GM21528 (cell line): ENCODE data around the gene PFDN4.
A peak's percentile ranks its signal among the peaks of the same experiment; 100 is the strongest.

ENCODE experiments used
- ATAC-seq: cut with Tn5 transposase; IDR thresholded peaks from one replicate; pipeline ENCODE4 v1.9.1; 2021; ENCODE audit warnings: mild to moderate bottlenecking, moderate library complexity; ENCODE audit not compliant: unreplicated experiment, low FRiP score

Gene PFDN4, protein sequence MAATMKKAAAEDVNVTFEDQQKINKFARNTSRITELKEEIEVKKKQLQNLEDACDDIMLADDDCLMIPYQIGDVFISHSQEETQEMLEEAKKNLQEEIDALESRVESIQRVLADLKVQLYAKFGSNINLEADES

GRCh38 chr20:54207743-54208547, at the start of gene PFDN4:
Gene PFDN4 (plus strand): TSS chr20:54208087. CDS start chr20:54208101, 14 bp downstream.
- peak; percentile 98 for ATAC-seq

- no peak for ATAC-seq
Measured at GRCh38 chr20:54158226-54158625, 49.7 kb upstream of the PFDN4 start.

GRCh38 chr20:54158856-54159418, 49.0 kb upstream of the PFDN4 start:
- ATAC-seq = no peak

GRCh38 chr20:54160065-54161007, 47.6 kb upstream of the PFDN4 start:
- ATAC-seq = no peak

- no peak for ATAC-seq
Measured at GRCh38 chr20:54161008-54161820, 46.7 kb upstream of the PFDN4 start.

DNA sequence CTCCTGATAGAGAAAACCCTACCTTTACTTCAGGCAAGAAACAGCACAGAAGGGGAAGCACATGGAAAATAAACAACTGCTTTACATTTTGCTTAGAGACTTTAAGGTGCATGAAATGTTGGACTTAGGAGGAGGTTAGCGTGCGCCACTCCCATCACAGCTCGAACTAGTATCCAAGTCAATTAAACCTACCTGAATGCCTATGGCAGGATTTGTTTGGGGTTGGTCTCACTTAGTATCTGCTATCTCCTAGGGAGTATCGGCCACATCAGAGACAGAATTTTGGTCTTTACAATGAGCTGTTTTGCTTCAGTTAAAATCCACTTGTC, 46.1 kb upstream of the PFDN4 start:
- no peak for ATAC-seq

- no peak for ATAC-seq
Measured at GRCh38 chr20:54162378-54163009, 45.4 kb upstream of the PFDN4 start.

- ATAC-seq = no peak
Measured at GRCh38 chr20:54163402-54163801, 44.5 kb upstream of the PFDN4 start.

- ATAC-seq = no peak
Measured at GRCh38 chr20:54165014-54165413, 42.9 kb upstream of the PFDN4 start.

- ATAC-seq = no peak
Measured at GRCh38 chr20:54165803-54166202, 42.1 kb upstream of the PFDN4 start.

- no peak for ATAC-seq
Measured at GRCh38 chr20:54166987-54167662, 40.8 kb upstream of the PFDN4 start.

GRCh38 chr20:54167909-54168872, 39.7 kb upstream of the PFDN4 start:
- no peak for ATAC-seq

DNA sequence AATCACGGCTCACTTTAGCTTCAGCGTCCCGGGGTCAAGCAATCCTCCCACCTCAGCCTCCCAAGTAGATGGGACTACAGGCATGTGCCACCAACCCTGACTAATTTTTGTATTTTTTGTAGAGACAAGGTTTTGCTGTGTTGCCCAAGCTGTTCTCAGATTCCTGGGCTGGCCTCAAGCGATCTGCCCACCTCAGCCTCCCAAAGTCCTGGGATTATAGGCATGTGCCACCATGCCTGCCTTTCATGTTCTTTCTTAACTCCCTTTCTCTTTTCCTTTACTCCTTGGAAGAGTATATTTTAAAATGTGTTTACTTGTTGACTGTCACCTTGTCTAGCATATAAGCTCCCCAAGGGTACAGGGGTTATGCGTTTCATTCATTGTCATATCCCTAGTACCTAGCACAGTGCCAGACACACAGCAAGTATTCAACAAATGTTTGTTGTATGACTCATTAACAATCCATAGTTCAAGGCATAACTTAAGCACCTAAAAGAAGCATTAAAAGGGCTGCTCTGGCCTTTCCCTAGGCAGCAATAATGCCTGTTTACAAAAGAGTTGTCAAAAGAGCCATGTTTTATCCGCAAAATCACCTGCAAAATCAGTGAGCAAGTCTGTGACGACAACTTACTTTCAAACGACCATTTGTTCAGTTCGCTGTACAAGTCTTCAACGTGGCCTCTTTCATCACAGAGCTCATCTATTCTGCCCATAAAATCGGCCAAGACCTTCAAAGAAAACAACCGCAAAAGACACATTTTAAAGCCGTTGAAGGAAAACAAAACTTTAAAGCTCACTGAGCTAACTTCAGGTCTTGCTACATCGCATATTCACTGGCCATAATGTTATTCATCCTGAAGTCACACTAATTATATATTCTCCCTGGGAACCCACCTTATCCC, 38.7 kb upstream of the PFDN4 start:
- ATAC-seq = no peak

DNA sequence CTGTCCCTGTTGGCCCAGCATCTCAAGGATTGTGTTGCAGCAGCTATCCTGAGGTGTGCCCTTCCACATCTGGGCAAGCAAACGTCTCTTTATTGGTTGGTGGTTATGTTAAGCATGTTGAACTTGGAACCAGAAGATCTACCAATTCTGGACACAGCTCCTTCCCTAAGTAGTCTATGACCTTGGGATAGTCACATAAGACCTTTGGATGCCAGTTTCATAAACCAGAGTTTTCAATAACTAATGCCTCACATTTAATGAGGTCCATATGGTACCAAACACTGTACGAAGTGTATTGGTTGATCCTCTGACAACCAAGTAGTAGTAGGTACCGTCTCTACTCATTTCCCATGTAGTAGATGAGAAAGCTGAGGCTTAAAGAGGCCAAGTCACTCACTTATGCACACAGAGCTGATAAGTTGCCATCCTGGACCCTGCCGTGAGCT, 37.8 kb upstream of the PFDN4 start:
- ATAC-seq = no peak

DNA sequence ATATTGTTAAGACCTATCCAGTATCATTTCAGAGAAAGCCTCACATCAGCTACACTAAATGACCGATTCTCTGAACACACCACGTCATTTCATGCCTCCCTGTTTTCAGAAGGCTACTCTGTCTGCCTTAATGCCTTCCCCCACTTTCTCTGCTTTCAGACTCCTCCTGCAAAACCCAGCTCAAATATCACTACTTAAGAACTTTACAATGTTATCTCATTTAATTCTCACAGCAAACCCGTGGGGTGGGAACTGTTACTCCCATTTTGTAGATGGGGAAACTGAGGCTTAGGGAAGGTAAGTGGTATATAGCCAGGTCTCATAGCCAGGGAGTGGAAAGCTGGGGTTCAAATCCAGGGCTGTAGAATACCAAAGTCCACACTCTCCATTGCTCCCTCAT, 36.9 kb upstream of the PFDN4 start:
- ATAC-seq = no peak

DNA sequence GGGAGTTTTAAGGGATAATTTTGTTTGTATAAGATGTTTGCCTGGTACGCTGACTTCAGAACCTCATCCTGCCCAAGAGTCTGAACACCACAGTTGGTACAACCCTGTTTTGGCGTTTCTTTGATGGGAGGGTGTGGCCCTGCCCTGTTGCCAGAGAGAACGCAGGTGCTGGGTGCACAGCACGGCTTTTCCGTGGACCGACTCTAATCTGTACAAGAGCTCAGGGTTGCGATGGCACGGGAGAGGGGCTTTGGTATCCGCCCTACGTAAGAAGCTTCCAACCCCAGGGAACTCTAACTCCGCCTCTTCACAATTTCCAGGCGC, 35.4 kb upstream of the PFDN4 start:
- no peak for ATAC-seq
